Stimulated activated CD4-positive, alpha-beta T cell treated with anti-CD3 and anti-CD28 coated beads, Interleukin-1b, Interleukin-23, amount 100 ng/mL, for 4 hours (primary cell): ENCODE data around the gene ANGPTL2.

Experiments
- DNase-seq, 2 donors: peaks; one replicate each; pipeline ENCODE4 v3.0.0-alpha.2; 2020; ENCODE audit warnings: low read depth in 2 of 2

Gene ANGPTL2

GRCh38 chr9:127136880-127137639, 14.6 kb upstream of the ANGPTL2 start:
- no peak for DNase-seq

GRCh38 chr9:127136081-127136879, 13.8 kb upstream of the ANGPTL2 start:
- no peak for DNase-seq

GRCh38 chr9:127135056-127135745, 12.8 kb upstream of the ANGPTL2 start:
- DNase-seq: no peak

- no peak for DNase-seq
Observed at GRCh38 chr9:127133739-127134167, 11.3 kb upstream of the ANGPTL2 start.

- DNase-seq: no peak
Observed at GRCh38 chr9:127132921-127133647, 10.6 kb upstream of the ANGPTL2 start.

GRCh38 chr9:127132375-127132774, 9.9 kb upstream of the ANGPTL2 start:
- no peak for DNase-seq

- DNase-seq: no peak
Observed at GRCh38 chr9:127131871-127132270, 9.4 kb upstream of the ANGPTL2 start.

GRCh38 chr9:127130661-127131538, 8.5 kb upstream of the ANGPTL2 start:
- no peak for DNase-seq

- DNase-seq: no peak
Observed at GRCh38 chr9:127130235-127130634, 7.8 kb upstream of the ANGPTL2 start.

GRCh38 chr9:127129718-127130085, 7.3 kb upstream of the ANGPTL2 start:
- no peak for DNase-seq

GRCh38 chr9:127129073-127129717, 6.8 kb upstream of the ANGPTL2 start:
- no peak for DNase-seq

GRCh38 chr9:127128341-127129072, 6.1 kb upstream of the ANGPTL2 start:
- no peak for DNase-seq

GRCh38 chr9:127126971-127127370, 4.5 kb upstream of the ANGPTL2 start:
- no peak for DNase-seq

GRCh38 chr9:127124792-127125191, 2.4 kb upstream of the ANGPTL2 start:
- no peak for DNase-seq

GRCh38 chr9:127124111-127124531, 1.7 kb upstream of the ANGPTL2 start:
- DNase-seq: no peak

- DNase-seq: no peak
Observed at GRCh38 chr9:127123064-127123890, 842 bp upstream of the ANGPTL2 start.

GRCh38 chr9:127121628-127122175, 733 bp downstream of the ANGPTL2 start:
- DNase-seq: no peak

- DNase-seq: no peak
Observed at GRCh38 chr9:127119320-127119709, 3.1 kb downstream of the ANGPTL2 start.
